Putamen (tissue), 1 donor: ENCODE data around the gene CD58.
"Not testable (repeated sequence)": the region's sequence is repeated elsewhere in the genome, so short reads cannot be mapped to it uniquely, and the experiment has no call there.

Source experiments
- DNase-seq: peaks from one replicate; pipeline ENCODE4 v3.0.0-alpha.2; 2016; ENCODE audit warnings: low spot score

CD58 gene

GRCh38 chr1:116570358-116571214 is at the start of gene CD58:
Gene CD58 (minus strand): TSS chr1:116571026. CDS start chr1:116570972, 54 bp downstream.
- DNase-seq, result peak; percentile 73

- DNase-seq, result not testable (repeated sequence)
Measured at GRCh38 chr1:116620392-116620791, 49.6 kb upstream of the CD58 start.

GRCh38 chr1:116619106-116619505 is 48.3 kb upstream of the CD58 start:
- not testable (repeated sequence) for DNase-seq

- DNase-seq, result not testable (repeated sequence)
Measured at GRCh38 chr1:116617808-116618207, 47.0 kb upstream of the CD58 start.

GRCh38 chr1:116613825-116614224 is 43.0 kb upstream of the CD58 start:
- DNase-seq, result not testable (repeated sequence)

GRCh38 chr1:116609801-116610371 is 39.1 kb upstream of the CD58 start:
- not testable (repeated sequence) for DNase-seq

GRCh38 chr1:116608841-116609240 is 38.0 kb upstream of the CD58 start:
- DNase-seq, result not testable (repeated sequence)

- not testable (repeated sequence) for DNase-seq
Measured at GRCh38 chr1:116608151-116608550, 37.3 kb upstream of the CD58 start.

- DNase-seq, result not testable (repeated sequence)
Measured at GRCh38 chr1:116607463-116607862, 36.6 kb upstream of the CD58 start.

- not testable (repeated sequence) for DNase-seq
Measured at GRCh38 chr1:116606067-116606466, 35.2 kb upstream of the CD58 start.

GRCh38 chr1:116605315-116605714 is 34.5 kb upstream of the CD58 start:
- no peak for DNase-seq

GRCh38 chr1:116604408-116604807 is 33.6 kb upstream of the CD58 start:
- not testable (repeated sequence) for DNase-seq

GRCh38 chr1:116603646-116604045 is 32.8 kb upstream of the CD58 start:
- DNase-seq, result not testable (repeated sequence)

GRCh38 chr1:116599369-116599768 is 28.5 kb upstream of the CD58 start:
- DNase-seq, result not testable (repeated sequence)

GRCh38 chr1:116598420-116599036 is 27.7 kb upstream of the CD58 start:
- peak; percentile 20 for DNase-seq

GRCh38 chr1:116597388-116597787 is 26.6 kb upstream of the CD58 start:
- DNase-seq, result not testable (repeated sequence)

GRCh38 chr1:116596742-116597307 is 26.0 kb upstream of the CD58 start:
- not testable (repeated sequence) for DNase-seq

GRCh38 chr1:116595946-116596741 is 25.3 kb upstream of the CD58 start:
- DNase-seq, result not testable (repeated sequence)

GRCh38 chr1:116595065-116595840 is 24.4 kb upstream of the CD58 start:
- not testable (repeated sequence) for DNase-seq

GRCh38 chr1:116593977-116594376 is 23.2 kb upstream of the CD58 start:
- DNase-seq, result not testable (repeated sequence)

GRCh38 chr1:116593401-116593800 is 22.6 kb upstream of the CD58 start:
- not testable (repeated sequence) for DNase-seq
